ENCODE data around the gene NELFA.
A peak's percentile ranks its signal among the peaks of the same experiment; 100 is the strongest.

Gene NELFA

DNA sequence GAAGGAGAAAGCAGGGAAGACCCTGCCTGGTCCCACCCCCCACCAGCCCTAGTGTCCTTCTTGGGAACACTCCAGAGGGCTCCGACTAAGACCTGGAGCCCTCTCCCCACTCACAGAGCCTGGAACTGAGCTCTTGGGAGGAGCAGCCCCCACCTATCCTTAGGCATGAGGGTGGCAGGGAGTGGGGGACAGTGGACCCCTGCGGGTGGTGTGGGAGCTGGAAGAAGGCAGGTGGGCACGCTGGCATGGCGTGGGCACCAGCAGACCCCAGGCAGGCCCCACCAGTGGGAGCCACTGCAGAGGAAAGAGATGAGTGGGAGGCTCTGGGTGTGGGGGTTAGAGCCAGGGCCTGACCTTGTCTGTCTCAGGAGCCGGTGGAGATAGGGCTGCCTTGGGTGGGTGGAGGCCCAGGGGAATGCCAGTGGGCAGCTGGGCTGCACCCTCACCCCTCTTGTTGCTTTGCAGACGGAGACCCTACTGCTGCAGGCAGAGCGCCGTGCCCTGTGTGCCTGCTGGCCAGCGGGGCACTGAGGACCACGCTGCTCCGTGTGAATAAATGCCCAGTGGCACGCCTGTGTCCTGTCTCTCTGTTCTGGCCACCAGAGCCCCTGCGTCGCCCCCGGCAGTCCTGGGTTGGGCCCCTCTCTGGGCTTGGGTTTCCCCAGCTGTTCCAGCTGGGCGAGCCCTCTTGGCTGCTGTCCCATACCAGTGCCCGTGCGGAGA lies 34.8 kb upstream of the NELFA start:
- Histone ChIP-seq H3K9me3 (ENCODE audit: control insufficient read depth, insufficient read depth, low read depth, low read length) (no peaks in the 10 kb centered on the region), H3K27ac (ENCODE audit: extremely low read depth, low read depth, low read length) (no peak overlapping the region), H3K36me3 (ENCODE audit: control insufficient read depth in 2 of 2, insufficient read depth in 1 of 2, low read length in 2 of 2) (peaks cover 0 to 6% of the 10 kb centered on the region in 2 experiments; a peak in 1 of 3 replicates), H3K4me3 (ENCODE audit: low read depth, low read length) (no peak overlapping the region), H3K4me1 (ENCODE audit: control insufficient read depth, insufficient read depth, low read length) (no peaks in the 10 kb centered on the region)
- TF ChIP-seq, protein P1, sequence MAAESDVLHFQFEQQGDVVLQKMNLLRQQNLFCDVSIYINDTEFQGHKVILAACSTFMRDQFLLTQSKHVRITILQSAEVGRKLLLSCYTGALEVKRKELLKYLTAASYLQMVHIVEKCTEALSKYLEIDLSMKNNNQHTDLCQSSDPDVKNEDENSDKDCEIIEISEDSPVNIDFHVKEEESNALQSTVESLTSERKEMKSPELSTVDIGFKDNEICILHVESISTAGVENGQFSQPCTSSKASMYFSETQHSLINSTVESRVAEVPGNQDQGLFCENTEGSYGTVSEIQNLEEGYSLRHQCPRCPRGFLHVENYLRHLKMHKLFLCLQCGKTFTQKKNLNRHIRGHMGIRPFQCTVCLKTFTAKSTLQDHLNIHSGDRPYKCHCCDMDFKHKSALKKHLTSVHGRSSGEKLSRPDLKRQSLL (tag by site-specific recombination; IDR thresholded peaks at IDR 0.05) = 0 out of 2 replicates have a peak, but pooled peaks have one; percentile 53
- TF ChIP-seq, protein P2, sequence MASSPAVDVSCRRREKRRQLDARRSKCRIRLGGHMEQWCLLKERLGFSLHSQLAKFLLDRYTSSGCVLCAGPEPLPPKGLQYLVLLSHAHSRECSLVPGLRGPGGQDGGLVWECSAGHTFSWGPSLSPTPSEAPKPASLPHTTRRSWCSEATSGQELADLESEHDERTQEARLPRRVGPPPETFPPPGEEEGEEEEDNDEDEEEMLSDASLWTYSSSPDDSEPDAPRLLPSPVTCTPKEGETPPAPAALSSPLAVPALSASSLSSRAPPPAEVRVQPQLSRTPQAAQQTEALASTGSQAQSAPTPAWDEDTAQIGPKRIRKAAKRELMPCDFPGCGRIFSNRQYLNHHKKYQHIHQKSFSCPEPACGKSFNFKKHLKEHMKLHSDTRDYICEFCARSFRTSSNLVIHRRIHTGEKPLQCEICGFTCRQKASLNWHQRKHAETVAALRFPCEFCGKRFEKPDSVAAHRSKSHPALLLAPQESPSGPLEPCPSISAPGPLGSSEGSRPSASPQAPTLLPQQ (tag by site-specific recombination; IDR thresholded peaks at IDR 0.05) = no peak
- TF ChIP-seq ZNF629 (tag by site-specific recombination; IDR thresholded peaks at IDR 0.05) (no peak), ZNF560 (tag by site-specific recombination; IDR thresholded peaks at IDR 0.05; ENCODE audit: borderline replicate concordance) (no peak), EGR2 (tag by site-specific recombination; IDR thresholded peaks at IDR 0.05; ENCODE audit: low read depth) (peak; percentile 73), ZFHX2 (tag by site-specific recombination; conservative IDR thresholded peaks at IDR 0.05) (peak; percentile 78), ZNF157 (tag by site-specific recombination; IDR thresholded peaks at IDR 0.05) (no peak)
- POLR2A ChIA-PET = no interaction called here
- CTCF ChIA-PET = interaction anchor here (0.7 kb wide), 1 partner anchor 19 kb away, joined by 3 read pairs; no protein-coding TSS in a partner anchor

DNA sequence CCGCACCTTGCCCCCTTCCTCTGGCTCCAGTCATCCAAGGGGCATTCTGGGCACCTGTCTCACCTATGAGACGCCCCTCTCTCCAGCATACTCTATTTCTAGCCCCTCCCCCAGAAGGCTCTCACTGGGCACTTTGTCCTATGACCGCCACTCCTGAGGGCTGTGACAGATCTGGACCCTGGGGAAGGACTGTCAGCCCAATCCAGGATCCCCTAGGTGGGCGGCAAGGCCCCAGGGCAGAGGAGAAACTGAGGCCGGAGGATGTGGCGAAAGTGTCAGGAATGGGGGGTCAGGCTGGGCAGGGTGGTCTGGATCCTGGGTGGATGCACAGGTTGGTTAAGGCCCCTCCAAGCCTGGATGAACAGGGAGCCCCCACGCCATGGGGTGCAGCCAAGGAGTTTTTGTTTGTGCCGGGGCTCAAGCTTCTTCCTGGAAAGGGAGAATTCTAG lies 34.2 kb upstream of the NELFA start:
- POLR2A ChIA-PET = no interaction called here
- Histone ChIP-seq H3K4me3 (ENCODE audit: low read depth, low read length) (no peak overlapping the region), H3K9me3 (ENCODE audit: control insufficient read depth, insufficient read depth, low read depth, low read length) (no peaks in the 10 kb centered on the region), H3K27ac (ENCODE audit: extremely low read depth, low read depth, low read length) (no peak overlapping the region), H3K36me3 (ENCODE audit: control insufficient read depth in 2 of 2, insufficient read depth in 1 of 2, low read length in 2 of 2) (peaks cover 0 to 6% of the 10 kb centered on the region in 2 experiments; a peak in 1 of 3 replicates), H3K4me1 (ENCODE audit: control insufficient read depth, insufficient read depth, low read length) (no peaks in the 10 kb centered on the region)
- TF ChIP-seq ZNF792 (tag by site-specific recombination; IDR thresholded peaks at IDR 0.05) = no peak
- TF ChIP-seq ZNF335 (tag by site-specific recombination; conservative IDR thresholded peaks at IDR 0.05) = peak; percentile 61; the same call in 1 of the 2 replicates
- CTCF ChIA-PET = no interaction called here

DNA sequence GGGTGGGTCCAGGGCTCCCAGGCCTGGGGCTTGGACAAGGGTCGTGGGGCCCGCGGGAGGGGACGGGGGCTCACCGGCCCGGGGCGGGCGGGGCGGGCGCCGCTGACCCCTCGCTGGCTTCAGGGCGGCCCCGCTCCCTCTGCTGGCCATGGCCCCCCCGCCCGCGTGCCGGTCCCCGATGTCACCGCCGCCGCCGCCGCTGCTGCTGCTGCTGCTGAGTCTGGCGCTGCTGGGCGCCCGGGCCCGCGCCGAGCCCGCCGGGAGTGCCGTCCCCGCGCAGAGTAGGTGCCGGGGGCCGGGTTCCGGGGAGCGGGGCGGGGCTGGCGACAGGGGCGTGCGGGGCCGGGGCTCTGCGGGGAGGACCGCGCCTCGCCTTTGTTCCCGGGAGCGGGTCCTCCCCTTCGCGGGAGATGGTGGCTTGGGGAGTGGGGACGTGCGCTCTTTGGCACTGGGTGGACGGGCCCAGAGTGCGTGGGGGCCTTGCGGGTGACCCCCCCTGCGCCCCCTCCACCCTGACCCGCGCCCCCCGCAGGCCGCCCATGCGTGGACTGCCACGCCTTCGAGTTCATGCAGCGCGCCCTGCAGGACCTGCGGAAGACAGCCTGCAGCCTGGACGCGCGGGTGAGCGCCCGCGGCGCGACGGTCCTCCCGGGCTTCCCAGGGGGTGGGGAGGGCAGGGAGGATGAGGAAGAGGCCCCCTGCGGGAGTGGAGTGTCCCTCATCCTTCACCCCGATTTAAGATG lies 33.6 kb upstream of the NELFA start:
- Histone ChIP-seq H3K4me1 (ENCODE audit: control insufficient read depth, insufficient read depth, low read length) (no peaks in the 10 kb centered on the region), H3K36me3 (ENCODE audit: control insufficient read depth in 2 of 2, insufficient read depth in 1 of 2, low read length in 2 of 2) (peaks cover 0 to 6% of the 10 kb centered on the region in 2 experiments; a peak in 1 of 3 replicates), H3K27ac (ENCODE audit: extremely low read depth, low read depth, low read length) (no peak overlapping the region), H3K4me3 (ENCODE audit: low read depth, low read length) (peak overlapping the region; percentile 74), H3K9me3 (ENCODE audit: control insufficient read depth, insufficient read depth, low read depth, low read length) (no peaks in the 10 kb centered on the region)
- ChIA-PET CTCF (no interaction called here), POLR2A (no interaction called here)
- no peak for TF ChIP-seq ZNF664 (tag by site-specific recombination; IDR thresholded peaks at IDR 0.05)
- TF ChIP-seq, protein P3, sequence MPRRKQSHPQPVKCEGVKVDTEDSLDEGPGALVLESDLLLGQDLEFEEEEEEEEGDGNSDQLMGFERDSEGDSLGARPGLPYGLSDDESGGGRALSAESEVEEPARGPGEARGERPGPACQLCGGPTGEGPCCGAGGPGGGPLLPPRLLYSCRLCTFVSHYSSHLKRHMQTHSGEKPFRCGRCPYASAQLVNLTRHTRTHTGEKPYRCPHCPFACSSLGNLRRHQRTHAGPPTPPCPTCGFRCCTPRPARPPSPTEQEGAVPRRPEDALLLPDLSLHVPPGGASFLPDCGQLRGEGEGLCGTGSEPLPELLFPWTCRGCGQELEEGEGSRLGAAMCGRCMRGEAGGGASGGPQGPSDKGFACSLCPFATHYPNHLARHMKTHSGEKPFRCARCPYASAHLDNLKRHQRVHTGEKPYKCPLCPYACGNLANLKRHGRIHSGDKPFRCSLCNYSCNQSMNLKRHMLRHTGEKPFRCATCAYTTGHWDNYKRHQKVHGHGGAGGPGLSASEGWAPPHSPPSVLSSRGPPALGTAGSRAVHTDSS (tag by site-specific recombination; IDR thresholded peaks at IDR 0.05) = peak; percentile 44; the same call in 1 of the 2 replicates
- peak; percentile 74 for TF ChIP-seq GLIS2 (tag by site-specific recombination; IDR thresholded peaks at IDR 0.05)
- TF ChIP-seq, protein P4, sequence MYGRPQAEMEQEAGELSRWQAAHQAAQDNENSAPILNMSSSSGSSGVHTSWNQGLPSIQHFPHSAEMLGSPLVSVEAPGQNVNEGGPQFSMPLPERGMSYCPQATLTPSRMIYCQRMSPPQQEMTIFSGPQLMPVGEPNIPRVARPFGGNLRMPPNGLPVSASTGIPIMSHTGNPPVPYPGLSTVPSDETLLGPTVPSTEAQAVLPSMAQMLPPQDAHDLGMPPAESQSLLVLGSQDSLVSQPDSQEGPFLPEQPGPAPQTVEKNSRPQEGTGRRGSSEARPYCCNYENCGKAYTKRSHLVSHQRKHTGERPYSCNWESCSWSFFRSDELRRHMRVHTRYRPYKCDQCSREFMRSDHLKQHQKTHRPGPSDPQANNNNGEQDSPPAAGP (tag by site-specific recombination; IDR thresholded peaks at IDR 0.05) = no peak
- no peak for TF ChIP-seq ZNF654 (tag by site-specific recombination; IDR thresholded peaks at IDR 0.05; ENCODE audit: low read depth)
- TF ChIP-seq, protein P5, sequence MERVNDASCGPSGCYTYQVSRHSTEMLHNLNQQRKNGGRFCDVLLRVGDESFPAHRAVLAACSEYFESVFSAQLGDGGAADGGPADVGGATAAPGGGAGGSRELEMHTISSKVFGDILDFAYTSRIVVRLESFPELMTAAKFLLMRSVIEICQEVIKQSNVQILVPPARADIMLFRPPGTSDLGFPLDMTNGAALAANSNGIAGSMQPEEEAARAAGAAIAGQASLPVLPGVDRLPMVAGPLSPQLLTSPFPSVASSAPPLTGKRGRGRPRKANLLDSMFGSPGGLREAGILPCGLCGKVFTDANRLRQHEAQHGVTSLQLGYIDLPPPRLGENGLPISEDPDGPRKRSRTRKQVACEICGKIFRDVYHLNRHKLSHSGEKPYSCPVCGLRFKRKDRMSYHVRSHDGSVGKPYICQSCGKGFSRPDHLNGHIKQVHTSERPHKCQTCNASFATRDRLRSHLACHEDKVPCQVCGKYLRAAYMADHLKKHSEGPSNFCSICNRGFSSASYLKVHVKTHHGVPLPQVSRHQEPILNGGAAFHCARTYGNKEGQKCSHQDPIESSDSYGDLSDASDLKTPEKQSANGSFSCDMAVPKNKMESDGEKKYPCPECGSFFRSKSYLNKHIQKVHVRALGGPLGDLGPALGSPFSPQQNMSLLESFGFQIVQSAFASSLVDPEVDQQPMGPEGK (tag by site-specific recombination; IDR thresholded peaks at IDR 0.05) = peak; percentile 27; the same call in 1 of the 2 replicates
- no peak for TF ChIP-seq ZNF24 (tag by site-specific recombination; IDR thresholded peaks at IDR 0.05)
- 0 out of 2 replicates have a peak, but pooled peaks have one; percentile 43 for TF ChIP-seq ZBTB8A (tag by site-specific recombination; IDR thresholded peaks at IDR 0.05)
- peak; percentile 57 for TF ChIP-seq GLIS1 (tag by site-specific recombination; IDR thresholded peaks at IDR 0.05)
- TF ChIP-seq, protein P6, sequence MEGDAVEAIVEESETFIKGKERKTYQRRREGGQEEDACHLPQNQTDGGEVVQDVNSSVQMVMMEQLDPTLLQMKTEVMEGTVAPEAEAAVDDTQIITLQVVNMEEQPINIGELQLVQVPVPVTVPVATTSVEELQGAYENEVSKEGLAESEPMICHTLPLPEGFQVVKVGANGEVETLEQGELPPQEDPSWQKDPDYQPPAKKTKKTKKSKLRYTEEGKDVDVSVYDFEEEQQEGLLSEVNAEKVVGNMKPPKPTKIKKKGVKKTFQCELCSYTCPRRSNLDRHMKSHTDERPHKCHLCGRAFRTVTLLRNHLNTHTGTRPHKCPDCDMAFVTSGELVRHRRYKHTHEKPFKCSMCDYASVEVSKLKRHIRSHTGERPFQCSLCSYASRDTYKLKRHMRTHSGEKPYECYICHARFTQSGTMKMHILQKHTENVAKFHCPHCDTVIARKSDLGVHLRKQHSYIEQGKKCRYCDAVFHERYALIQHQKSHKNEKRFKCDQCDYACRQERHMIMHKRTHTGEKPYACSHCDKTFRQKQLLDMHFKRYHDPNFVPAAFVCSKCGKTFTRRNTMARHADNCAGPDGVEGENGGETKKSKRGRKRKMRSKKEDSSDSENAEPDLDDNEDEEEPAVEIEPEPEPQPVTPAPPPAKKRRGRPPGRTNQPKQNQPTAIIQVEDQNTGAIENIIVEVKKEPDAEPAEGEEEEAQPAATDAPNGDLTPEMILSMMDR (tag by site-specific recombination; IDR thresholded peaks at IDR 0.05) = 0 out of 2 replicates have a peak, but pooled peaks have one; percentile 12
- peak; percentile 71; the same call in 1 of the 2 replicates for TF ChIP-seq ZNF335 (tag by site-specific recombination; conservative IDR thresholded peaks at IDR 0.05)
- TF ChIP-seq ZIC2 (tag by site-specific recombination; IDR thresholded peaks at IDR 0.05) = peak; percentile 85

Data from HEK293 (cell line).